ENCODE data around the gene ESR1. TPM values are rescaled to one million over a fixed set of nuclear protein-coding genes. Genes with fewer than 3 reads are reported as not detected.

Gene ESR1
- total and polyA plus RNA-seq, 4 donors, result 0.05 to 16.1 (median 6.3) TPM

- DNase-seq (ENCODE audit: low spot score), result no peak
- no peaks in the 10 kb centered on the region for H3K4me1 ChIP-seq (ENCODE audit: control insufficient read depth in 4 of 4, insufficient read depth in 4 of 4, low read length in 3 of 4)
- peaks cover 0 to 9% (median 4%) of the 10 kb centered on the region in 4 donors for H3K36me3 ChIP-seq (ENCODE audit: control insufficient read depth in 4 of 4, insufficient read depth in 3 of 4, low read depth in 1 of 4, low read length in 3 of 4)
- H3K27ac ChIP-seq (ENCODE audit: low read depth in 1 of 2, low read length in 2 of 2), result no peak overlapping the region
- 95% methylated on average over 7 of the region's 7 CpGs for WGBS
- no peaks in the 10 kb centered on the region for H3K9me3 ChIP-seq (ENCODE audit: control insufficient read depth in 4 of 4, low read length in 3 of 4)
- TF ChIP-seq HNF4G (IDR thresholded peaks at IDR 0.05) (no peak), JUND (IDR thresholded peaks at IDR 0.05) (no peak), RXRA (IDR thresholded peaks at IDR 0.05) (no peak), CTCF (IDR thresholded peaks at IDR 0.05; ENCODE audit: low read depth, low read length, missing input control) (no peak), RAD21 (IDR thresholded peaks at IDR 0.05) (no peak), ZBTB33 (IDR thresholded peaks at IDR 0.05) (no peak), FOXA2 (IDR thresholded peaks at IDR 0.05) (no peak), YY1 (IDR thresholded peaks at IDR 0.05) (no peak)
- no peak overlapping the region for H3K4me3 ChIP-seq (ENCODE audit: low read depth in 1 of 3, low read length in 3 of 3)
- no peaks in the 10 kb centered on the region for H3K27me3 ChIP-seq (ENCODE audit: control insufficient read depth in 4 of 4, insufficient read depth in 4 of 4, low read length in 3 of 4)
- no peak overlapping the region for H3K9ac ChIP-seq (ENCODE audit: low read depth in 1 of 2, low read length in 2 of 2)
Measured at GRCh38 chr6:152089992-152090391, 282.5 kb downstream of the ESR1 start.

- H3K27ac ChIP-seq (ENCODE audit: low read depth in 1 of 2, low read length in 2 of 2), result no peak overlapping the region
Measured at GRCh38 chr6:152091201-152091600, 283.7 kb downstream of the ESR1 start.

GRCh38 chr6:152091851-152092341 is 284.4 kb downstream of the ESR1 start:
- no peak overlapping the region for H3K27ac ChIP-seq (ENCODE audit: low read depth in 1 of 2, low read length in 2 of 2)
- TF ChIP-seq HNF4G (IDR thresholded peaks at IDR 0.05), result no peak
- H3K36me3 ChIP-seq (ENCODE audit: control insufficient read depth in 4 of 4, insufficient read depth in 3 of 4, low read depth in 1 of 4, low read length in 3 of 4), result peaks cover 0 to 21% (median 8%) of the 10 kb centered on the region in 4 donors
- no peaks in the 10 kb centered on the region for H3K9me3 ChIP-seq (ENCODE audit: control insufficient read depth in 4 of 4, low read length in 3 of 4)
- H3K9ac ChIP-seq (ENCODE audit: low read depth in 1 of 2, low read length in 2 of 2), result no peak overlapping the region
- no peaks in the 10 kb centered on the region for H3K4me1 ChIP-seq (ENCODE audit: control insufficient read depth in 4 of 4, insufficient read depth in 4 of 4, low read length in 3 of 4)
- H3K4me3 ChIP-seq (ENCODE audit: low read depth in 1 of 3, low read length in 3 of 3), result no peak overlapping the region
- no peaks in the 10 kb centered on the region for H3K27me3 ChIP-seq (ENCODE audit: control insufficient read depth in 4 of 4, insufficient read depth in 4 of 4, low read length in 3 of 4)
- DNase-seq (ENCODE audit: low spot score), result no peak
- 87% methylated on average over 4 of the region's 4 CpGs for WGBS

More at GRCh38 chr6:152091201-152091600, 283.7 kb downstream of the ESR1 start:
- Histone ChIP-seq H3K27me3 (ENCODE audit: control insufficient read depth in 4 of 4, insufficient read depth in 4 of 4, low read length in 3 of 4) (no peaks in the 10 kb centered on the region), H3K9me3 (ENCODE audit: control insufficient read depth in 4 of 4, low read length in 3 of 4) (no peaks in the 10 kb centered on the region), H3K36me3 (ENCODE audit: control insufficient read depth in 4 of 4, insufficient read depth in 3 of 4, low read depth in 1 of 4, low read length in 3 of 4) (peaks cover 0 to 17% (median 8%) of the 10 kb centered on the region in 4 donors), H3K4me1 (ENCODE audit: control insufficient read depth in 4 of 4, insufficient read depth in 4 of 4, low read length in 3 of 4) (no peaks in the 10 kb centered on the region), H3K9ac (ENCODE audit: low read depth in 1 of 2, low read length in 2 of 2) (no peak overlapping the region), H3K4me3 (ENCODE audit: low read depth in 1 of 3, low read length in 3 of 3) (no peak overlapping the region)
- TF ChIP-seq HNF4A (conservative IDR thresholded peaks at IDR 0.05), result no peak
- TF ChIP-seq NR2F2 (IDR thresholded peaks at IDR 0.05), result peak; percentile 47
- DNase-seq (ENCODE audit: low spot score), result no peak
- WGBS, result 77% methylated on average over 2 of the region's 2 CpGs

- H3K27me3 ChIP-seq (ENCODE audit: control insufficient read depth in 4 of 4, insufficient read depth in 4 of 4, low read length in 3 of 4), result no peaks in the 10 kb centered on the region
- H3K9me3 ChIP-seq (ENCODE audit: control insufficient read depth in 4 of 4, low read length in 3 of 4), result no peaks in the 10 kb centered on the region
- H3K4me1 ChIP-seq (ENCODE audit: control insufficient read depth in 4 of 4, insufficient read depth in 4 of 4, low read length in 3 of 4), result no peaks in the 10 kb centered on the region
- no peak for DNase-seq (ENCODE audit: low spot score)
- H3K36me3 ChIP-seq (ENCODE audit: control insufficient read depth in 4 of 4, insufficient read depth in 3 of 4, low read depth in 1 of 4, low read length in 3 of 4), result peaks cover 0 to 25% (median 11%) of the 10 kb centered on the region in 4 donors
- H3K27ac ChIP-seq (ENCODE audit: low read depth in 1 of 2, low read length in 2 of 2), result no peak overlapping the region
- WGBS, result 84% methylated on average over 6 of the region's 6 CpGs
- no peak overlapping the region for H3K9ac ChIP-seq (ENCODE audit: low read depth in 1 of 2, low read length in 2 of 2)
- no peak overlapping the region for H3K4me3 ChIP-seq (ENCODE audit: low read depth in 1 of 3, low read length in 3 of 3)
- TF ChIP-seq RXRA (IDR thresholded peaks at IDR 0.05) (no peak), YY1 (IDR thresholded peaks at IDR 0.05) (no peak), FOXA2 (IDR thresholded peaks at IDR 0.05) (no peak), SP1 (IDR thresholded peaks at IDR 0.05) (no peak), FOXA1 (IDR thresholded peaks at IDR 0.05) (no peak), GABPA (IDR thresholded peaks at IDR 0.05 in 1 of 2, conservative IDR thresholded peaks at IDR 0.05 in 1 of 2) (no peak), MAX (IDR thresholded peaks at IDR 0.05) (no peak), EGR1 (IDR thresholded peaks at IDR 0.05; ENCODE audit: low read depth in 2 of 2) (no peak), JUND (IDR thresholded peaks at IDR 0.05) (no peak), RAD21 (IDR thresholded peaks at IDR 0.05) (no peak), CTCF (IDR thresholded peaks at IDR 0.05; ENCODE audit: low read depth, low read length, missing input control) (no peak), HNF4A (conservative IDR thresholded peaks at IDR 0.05) (no peak), ZBTB33 (IDR thresholded peaks at IDR 0.05) (no peak)
Measured at GRCh38 chr6:152093711-152094110, 286.2 kb downstream of the ESR1 start.
